Caki2 (cell line): Measurements from ENCODE around the gene PTGR1. TPM values are rescaled to one million over a fixed set of nuclear protein-coding genes. Genes with fewer than 3 reads are reported as not detected.
"Not testable (repeated sequence)": the region's sequence is repeated elsewhere in the genome, so short reads cannot be mapped to it uniquely, and the experiment has no call there.

Source experiments
- DNase-seq: peaks from one replicate; pipeline ENCODE4 v3.0.0-alpha.2; 2015; ENCODE audit warnings: low read depth
- in situ Hi-C: cut with HindIII; loops from 2 replicates; pipeline ENCODE4 v1.10.0; 2016; ENCODE audit warnings: low sequenced_read_pairs, low pct_unique_long_range_greater_than_20kb, mixed read lengths
- total RNA-seq: library from RNA; depleted of rRNA; stranded (reverse); fragments of >200 nt; shearing (Covaris generic); gene quantifications from 2 replicates; pipeline ENCODE4 v1.2.3, GENCODE V29; 2014; ENCODE audit warnings: low replicate concordance; rRNA removed

The PTGR1 gene
- total RNA-seq, 1 experiment from 2014 or later, result 116 TPM

- no peak for DNase-seq
- in situ Hi-C loops, result no loop called here
These were observed 33.2 kb downstream of the PTGR1 start for GRCh38 chr9:111566234-111566633.

- in situ Hi-C loops, result no loop called here
These were observed 38.2 kb downstream of the PTGR1 start for GRCh38 chr9:111561165-111561719.

GRCh38 chr9:111559000-111559610 is 40.3 kb downstream of the PTGR1 start:
- in situ Hi-C loops, result no loop called here
- no peak for DNase-seq

More at GRCh38 chr9:111561165-111561719, 38.2 kb downstream of the PTGR1 start:
- no peak for DNase-seq

- in situ Hi-C loops, DNase-seq: not testable (repeated sequence)
These were observed 44.0 kb downstream of the PTGR1 start for GRCh38 chr9:111555425-111555824.

DNA sequence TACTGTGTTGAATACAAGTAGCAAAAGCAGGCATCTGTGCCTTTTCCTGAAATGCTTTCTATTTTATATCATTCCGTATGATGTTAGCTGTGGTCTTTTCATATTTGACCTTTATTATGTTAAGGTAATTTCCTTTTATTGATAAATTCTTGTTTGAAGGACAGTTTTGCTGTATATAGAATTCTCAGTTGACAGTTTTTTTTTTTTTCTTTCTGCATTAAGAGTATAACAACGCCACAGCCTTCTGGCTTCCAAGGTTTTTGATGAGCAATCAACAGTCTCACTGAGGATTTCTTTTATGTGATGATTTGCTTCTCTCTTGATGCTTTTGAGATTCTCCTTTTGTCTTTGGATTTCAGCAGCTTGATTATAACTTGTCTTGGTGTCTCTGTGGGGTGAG is 50.8 kb downstream of the PTGR1 start:
- DNase-seq, result no peak
- in situ Hi-C loops, result no loop called here

DNA sequence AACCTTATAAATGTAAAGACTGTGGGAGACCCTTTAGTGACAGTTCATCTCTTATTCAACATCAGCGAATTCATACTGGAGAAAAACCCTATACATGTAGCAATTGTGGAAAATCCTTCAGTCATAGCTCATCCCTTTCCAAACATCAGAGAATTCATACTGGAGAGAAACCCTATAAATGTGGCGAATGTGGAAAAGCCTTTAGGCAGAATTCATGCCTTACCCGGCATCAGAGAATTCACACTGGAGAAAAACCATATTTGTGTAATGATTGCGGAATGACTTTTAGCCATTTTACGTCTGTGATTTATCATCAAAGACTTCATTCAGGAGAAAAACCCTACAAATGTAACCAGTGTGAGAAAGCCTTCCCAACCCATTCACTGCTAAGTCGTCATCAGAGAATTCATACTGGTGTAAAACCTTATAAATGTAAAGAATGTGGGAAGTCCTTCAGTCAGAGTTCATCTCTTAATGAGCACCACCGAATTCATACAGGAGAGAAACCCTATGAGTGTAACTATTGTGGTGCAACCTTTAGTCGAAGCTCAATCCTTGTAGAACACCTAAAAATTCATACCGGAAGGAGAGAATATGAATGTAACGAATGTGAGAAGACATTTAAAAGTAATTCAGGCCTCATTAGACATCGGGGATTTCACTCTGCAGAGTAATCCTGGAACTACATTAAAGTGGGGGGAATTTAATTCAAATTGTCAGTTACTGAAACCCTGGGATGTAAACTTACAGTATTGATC is 56.8 kb downstream of the PTGR1 start:
- in situ Hi-C loops, result no loop called here
- no peak for DNase-seq

DNA sequence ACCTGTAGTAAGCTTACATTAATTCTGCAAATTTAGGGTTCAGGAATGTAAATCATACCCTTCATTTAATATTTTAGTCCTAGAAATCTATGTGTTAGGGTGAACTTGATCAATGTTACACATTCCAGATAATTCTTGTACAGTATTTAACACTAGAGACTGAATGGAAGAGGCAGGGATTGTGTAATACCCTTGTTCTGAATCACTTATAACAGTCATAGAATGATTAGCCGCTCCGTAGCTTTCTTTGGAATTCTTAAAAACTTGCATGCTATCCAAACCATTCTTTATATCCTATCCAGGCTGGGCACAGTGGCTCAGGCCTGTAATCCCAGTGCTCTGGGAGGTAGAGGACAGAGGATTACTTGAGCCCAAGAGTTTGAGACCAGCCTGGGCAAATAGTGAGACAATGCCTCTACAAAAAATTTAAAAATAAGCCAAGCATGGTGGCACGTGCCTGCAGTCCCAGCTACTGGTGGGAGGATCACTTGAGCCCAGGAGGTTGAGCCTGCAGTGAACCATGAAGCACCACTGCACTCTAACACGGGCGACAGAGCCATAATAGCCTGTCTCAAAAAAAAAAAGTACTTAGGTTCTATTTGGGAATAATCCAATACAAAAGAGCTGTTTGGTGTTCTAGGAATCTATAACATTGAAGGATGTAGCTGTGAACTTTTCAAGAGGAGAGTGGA is 66.2 kb downstream of the PTGR1 start:
- DNase-seq, result no peak
- in situ Hi-C loops, result no loop called here

- in situ Hi-C loops, result no loop called here
- DNase-seq, result no peak
These were observed 67.7 kb downstream of the PTGR1 start for GRCh38 chr9:111531716-111532115.

- DNase-seq, result no peak
- in situ Hi-C loops, result no loop called here
These were observed 69.7 kb downstream of the PTGR1 start for GRCh38 chr9:111529787-111530186.

DNA sequence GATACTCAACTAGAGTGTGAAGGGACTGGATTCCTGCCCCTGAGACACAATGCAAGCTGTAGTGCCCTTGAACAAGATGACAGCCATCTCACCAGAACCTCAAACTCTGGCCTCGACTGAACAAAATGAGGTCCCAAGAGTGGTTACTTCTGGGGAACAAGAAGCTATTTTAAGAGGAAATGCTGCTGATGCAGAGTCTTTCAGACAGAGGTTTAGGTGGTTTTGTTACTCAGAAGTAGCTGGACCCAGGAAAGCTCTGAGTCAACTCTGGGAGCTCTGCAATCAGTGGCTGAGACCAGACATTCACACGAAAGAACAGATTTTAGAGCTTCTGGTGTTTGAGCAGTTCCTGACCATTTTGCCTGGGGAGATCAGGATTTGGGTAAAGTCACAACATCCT is 72.1 kb downstream of the PTGR1 start:
- in situ Hi-C loops, result no loop called here
- DNase-seq, result no peak

DNA sequence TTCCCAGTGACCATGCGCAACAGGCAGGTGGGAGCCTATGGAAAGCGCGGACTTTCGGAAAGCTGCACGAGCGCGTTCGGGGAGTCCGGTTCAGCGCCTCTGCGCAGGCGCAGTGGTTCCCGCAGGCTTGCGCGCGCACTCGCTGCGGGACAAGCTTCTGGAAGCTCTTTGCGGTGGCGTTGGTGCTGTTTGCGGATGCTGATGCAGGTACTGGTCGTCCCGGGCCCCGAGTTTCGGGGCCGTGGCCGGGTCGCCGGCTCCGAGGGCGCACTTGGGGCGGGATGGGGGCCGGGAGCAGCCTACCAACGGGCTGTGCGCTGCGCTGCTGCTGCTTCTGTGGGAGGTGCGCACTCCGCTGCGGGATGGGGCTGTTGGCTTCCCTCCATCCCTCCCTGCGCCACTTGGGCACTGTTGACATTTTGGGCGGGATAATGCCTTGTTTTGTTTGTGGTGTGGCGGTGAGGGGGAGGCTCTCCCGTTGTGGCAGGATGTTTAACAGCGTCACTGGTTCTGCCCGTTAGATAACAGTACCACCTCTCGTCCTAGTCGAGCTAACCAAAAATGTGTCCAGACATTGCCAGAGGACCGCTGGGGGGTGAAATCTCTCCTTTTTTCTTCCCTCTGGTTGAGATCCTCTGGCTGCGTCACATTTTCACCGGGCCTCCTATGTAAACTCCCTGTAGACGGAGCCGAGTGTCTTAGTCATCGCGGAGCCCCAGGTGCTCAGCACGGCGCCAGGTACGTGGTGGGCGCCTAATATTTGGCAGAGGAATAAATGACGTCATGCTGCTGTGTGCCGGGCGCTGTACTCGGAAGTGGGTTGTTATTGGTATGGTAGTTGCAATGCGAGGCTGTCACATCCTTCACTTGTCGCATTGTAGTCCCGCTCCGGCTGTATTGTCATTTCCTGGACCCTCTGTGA is 74.1 kb downstream of the PTGR1 start, which contains the start of gene ZNF483:
Gene ZNF483 (plus strand): TSS at position 124 of the 922 bp plus-strand sequence. CDS start 2,217 bp downstream, outside the sequence.
- DNase-seq, result peak; percentile 67
- in situ Hi-C loops, result no loop called here

DNA sequence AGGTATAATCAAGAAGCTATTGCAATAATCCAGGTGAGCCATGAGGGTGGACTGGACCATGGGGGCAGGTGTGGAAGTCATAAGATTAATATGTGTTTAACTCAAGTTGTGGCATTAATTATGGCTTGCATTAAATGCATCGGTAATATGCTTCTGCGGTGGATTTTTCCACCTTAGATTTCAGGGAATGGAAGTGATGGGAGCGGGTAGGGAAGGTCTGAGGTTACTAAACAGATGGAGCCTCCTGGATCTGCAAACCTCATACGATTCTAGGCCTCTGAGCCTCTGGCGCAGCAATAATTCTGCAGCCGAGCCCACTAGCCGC is 74.8 kb downstream of the PTGR1 start:
- DNase-seq, result no peak
- in situ Hi-C loops, result no loop called here

DNA sequence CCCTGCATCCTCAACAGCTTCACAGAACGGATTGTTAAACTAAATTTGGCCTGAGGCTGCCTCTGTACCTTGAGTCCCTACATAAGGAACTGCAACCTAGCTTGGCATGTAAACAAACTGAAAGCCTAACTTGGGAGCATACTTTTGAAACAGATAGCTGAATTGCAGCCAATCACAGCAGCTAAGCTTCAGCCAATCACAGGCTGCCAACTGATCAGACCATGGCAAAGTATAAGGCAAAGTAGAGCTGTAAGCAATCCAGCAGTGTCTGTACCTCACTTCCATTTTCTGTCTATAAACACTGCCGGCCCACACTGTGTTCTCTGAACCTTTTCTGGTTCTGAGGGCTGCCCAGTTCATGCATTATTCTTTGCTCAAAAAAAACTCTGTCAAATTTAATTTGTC is 83.4 kb downstream of the PTGR1 start:
- no peak for DNase-seq
- in situ Hi-C loops, result no loop called here

DNA sequence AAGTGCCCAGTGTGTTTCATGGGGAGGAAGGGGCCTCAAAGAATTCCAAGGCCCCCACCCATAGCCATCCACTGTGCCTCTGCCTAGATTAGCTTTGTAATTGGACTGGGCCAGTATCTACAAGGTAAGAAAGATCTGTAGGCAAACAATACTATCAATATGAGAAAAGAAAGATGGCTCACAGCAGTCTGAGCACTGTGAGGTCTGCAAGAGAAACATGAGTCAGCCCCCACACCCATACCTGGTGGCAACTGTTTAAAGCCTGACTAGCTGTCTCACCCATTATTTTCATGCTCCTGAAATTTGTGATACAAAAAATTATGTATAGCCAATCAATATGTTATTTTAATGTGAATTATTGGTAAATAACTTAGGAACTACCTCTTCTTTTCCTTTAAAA is 84.5 kb downstream of the PTGR1 start:
- no peak for DNase-seq
- in situ Hi-C loops, result no loop called here

Other genes with a start within 250 kb of the PTGR1 start
- gene ECPAS, start 115.3 kb downstream of the PTGR1 start, total RNA-seq, result 30.5 and 35.4 TPM in 2 replicates
- 0.96 and 3.1 TPM in 2 replicates for gene ZNF483, start 74.5 kb downstream of the PTGR1 start, total RNA-seq
- gene DNAJC25, start 31.7 kb upstream of the PTGR1 start, total RNA-seq, result 6.2 and 6.8 TPM in 2 replicates
- 78.1 and 89.8 TPM in 2 replicates for gene GNG10, start 62.0 kb upstream of the PTGR1 start, total RNA-seq
- gene SHOC1, start 195.3 kb upstream of the PTGR1 start, total RNA-seq, result not detected in 2 replicates